ENCODE results near the gene MYCBP. TPM values are rescaled to one million over a fixed set of nuclear protein-coding genes. Genes with fewer than 3 reads are reported as not detected.

The MYCBP gene
- total RNA-seq, 2 donors from 2014 or later, result 34.6 to 38.1 TPM

DNA sequence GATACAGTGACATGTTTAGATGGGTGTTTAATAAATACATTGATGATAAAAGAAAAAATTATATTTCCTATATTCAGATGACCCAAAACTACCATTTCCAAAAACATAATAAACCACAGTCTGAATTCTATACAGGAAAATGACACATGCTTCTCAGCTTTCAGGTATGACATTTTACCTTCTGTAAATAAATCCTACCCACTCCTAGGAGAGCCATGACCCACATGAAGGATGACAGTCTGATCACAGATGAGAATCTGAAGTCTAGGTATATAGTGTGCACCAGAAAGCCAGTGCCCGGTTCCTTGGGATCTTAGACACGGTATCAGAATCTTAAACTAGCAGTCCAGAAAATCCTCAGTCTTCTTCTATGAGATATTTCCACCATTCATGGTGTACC lies 11.9 kb upstream of the MYCBP start:
- H3K4me3 Mint-ChIP-seq, result no peak overlapping the region
- no peaks in the 10 kb centered on the region for H3K27me3 ChIP-seq (ENCODE audit: control insufficient read depth, insufficient read depth, low read length, poor library complexity, severe bottlenecking)
- H3K27ac ChIP-seq (ENCODE audit: low read depth, low read length), result no peak overlapping the region
- no peaks in the 10 kb centered on the region for H3K9me3 Mint-ChIP-seq
- DNase-seq, result no peak
- no peaks in the 10 kb centered on the region for H3K9me3 ChIP-seq (ENCODE audit: control insufficient read depth, low read length)
- no peak overlapping the region for H3K4me3 ChIP-seq (ENCODE audit: low read length)
- no peaks in the 10 kb centered on the region for H3K36me3 ChIP-seq (ENCODE audit: control insufficient read depth, insufficient read depth, low read length)
- no peak overlapping the region for H3K9ac ChIP-seq (ENCODE audit: extremely low read depth, low read length, poor library complexity, severe bottlenecking)
- WGBS, 2 experiments (ENCODE audit: insufficient coverage in 1 of 2, insufficient read length in 1 of 2), result 76 to 95% methylated on average over 2 of the region's 2 CpGs
- TF ChIP-seq, protein P1, sequence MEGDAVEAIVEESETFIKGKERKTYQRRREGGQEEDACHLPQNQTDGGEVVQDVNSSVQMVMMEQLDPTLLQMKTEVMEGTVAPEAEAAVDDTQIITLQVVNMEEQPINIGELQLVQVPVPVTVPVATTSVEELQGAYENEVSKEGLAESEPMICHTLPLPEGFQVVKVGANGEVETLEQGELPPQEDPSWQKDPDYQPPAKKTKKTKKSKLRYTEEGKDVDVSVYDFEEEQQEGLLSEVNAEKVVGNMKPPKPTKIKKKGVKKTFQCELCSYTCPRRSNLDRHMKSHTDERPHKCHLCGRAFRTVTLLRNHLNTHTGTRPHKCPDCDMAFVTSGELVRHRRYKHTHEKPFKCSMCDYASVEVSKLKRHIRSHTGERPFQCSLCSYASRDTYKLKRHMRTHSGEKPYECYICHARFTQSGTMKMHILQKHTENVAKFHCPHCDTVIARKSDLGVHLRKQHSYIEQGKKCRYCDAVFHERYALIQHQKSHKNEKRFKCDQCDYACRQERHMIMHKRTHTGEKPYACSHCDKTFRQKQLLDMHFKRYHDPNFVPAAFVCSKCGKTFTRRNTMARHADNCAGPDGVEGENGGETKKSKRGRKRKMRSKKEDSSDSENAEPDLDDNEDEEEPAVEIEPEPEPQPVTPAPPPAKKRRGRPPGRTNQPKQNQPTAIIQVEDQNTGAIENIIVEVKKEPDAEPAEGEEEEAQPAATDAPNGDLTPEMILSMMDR (conservative IDR thresholded peaks at IDR 0.05), result no peak
- H3K36me3 Mint-ChIP-seq (ENCODE audit: low read depth), result no peaks in the 10 kb centered on the region
- no peaks in the 10 kb centered on the region for H3K4me1 Mint-ChIP-seq
- peaks cover 2% of the 10 kb centered on the region for H3K27me3 Mint-ChIP-seq (ENCODE audit: insufficient read depth)
- no peak overlapping the region for H3K27ac Mint-ChIP-seq
- H3K4me1 ChIP-seq (ENCODE audit: control insufficient read depth, insufficient read depth, low read length), result no peaks in the 10 kb centered on the region

DNA sequence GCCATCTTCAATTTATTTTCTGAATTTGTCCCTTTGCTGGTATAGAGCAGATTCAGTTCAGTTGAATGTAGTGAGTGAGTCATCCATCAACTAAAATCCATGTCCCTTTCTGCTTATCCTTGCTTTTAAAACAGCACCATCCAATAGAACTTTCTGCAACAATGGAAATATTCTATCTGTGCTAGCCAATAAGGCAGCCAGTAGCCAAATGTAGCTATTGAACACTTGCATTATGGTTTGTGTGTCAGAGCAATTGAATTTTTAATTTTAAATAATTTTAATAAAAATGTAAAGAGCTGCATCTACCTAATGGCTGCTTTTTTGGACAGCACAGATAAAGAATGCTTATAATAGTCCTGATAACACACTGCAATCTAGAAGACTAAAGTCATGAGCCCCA lies 8.3 kb upstream of the MYCBP start, which contains the start of gene GJA9:
GJA9 (minus strand) TSS at position 101 of the 400 bp plus-strand sequence. CDS start 5,489 bp downstream, outside the sequence.
- H3K4me1 Mint-ChIP-seq, result no peaks in the 10 kb centered on the region
- no peaks in the 10 kb centered on the region for H3K9me3 ChIP-seq (ENCODE audit: control insufficient read depth, low read length)
- no peaks in the 10 kb centered on the region for H3K36me3 ChIP-seq (ENCODE audit: control insufficient read depth, insufficient read depth, low read length)
- no peak within 1 kb of the TSS for H3K27ac Mint-ChIP-seq
- H3K9me3 Mint-ChIP-seq, result no peaks in the 10 kb centered on the region
- no peaks in the 10 kb centered on the region for H3K4me1 ChIP-seq (ENCODE audit: control insufficient read depth, insufficient read depth, low read length)
- no peaks in the 10 kb centered on the region for H3K36me3 Mint-ChIP-seq (ENCODE audit: low read depth)
- H3K9ac ChIP-seq (ENCODE audit: extremely low read depth, low read length, poor library complexity, severe bottlenecking), result no peak within 1 kb of the TSS
- peaks cover 2% of the 10 kb centered on the region for H3K27me3 Mint-ChIP-seq (ENCODE audit: insufficient read depth)
- TF ChIP-seq, protein P1 (conservative IDR thresholded peaks at IDR 0.05), result no peak
- H3K27ac ChIP-seq (ENCODE audit: low read depth, low read length), result no peak within 1 kb of the TSS
- H3K27me3 ChIP-seq (ENCODE audit: control insufficient read depth, insufficient read depth, low read length, poor library complexity, severe bottlenecking), result no peaks in the 10 kb centered on the region
- H3K4me3 Mint-ChIP-seq, result no peak within 1 kb of the TSS
- DNase-seq, result no peak
- no peak within 1 kb of the TSS for H3K4me3 ChIP-seq (ENCODE audit: low read length)

DNA sequence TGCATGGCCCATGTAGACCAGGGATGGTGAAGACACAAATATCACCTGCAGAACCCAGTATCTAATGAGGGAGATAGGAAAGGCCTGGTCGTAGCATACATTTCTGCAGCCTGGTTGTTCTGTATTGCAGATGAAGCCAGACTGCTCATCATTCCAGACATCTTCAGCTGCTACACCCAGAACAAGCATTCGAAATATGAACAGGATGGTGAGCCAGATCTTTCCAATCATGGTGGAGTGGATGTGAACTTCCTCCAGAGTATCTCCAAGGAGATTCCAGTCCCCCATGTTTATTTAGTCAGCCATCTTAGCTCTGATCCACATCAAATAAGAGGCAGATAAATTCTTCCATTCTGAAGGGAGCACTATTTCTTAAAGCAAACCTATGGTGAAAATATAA lies 2.7 kb upstream of the MYCBP start:
- no peak overlapping the region for H3K4me3 Mint-ChIP-seq
- Histone ChIP-seq H3K4me1 (ENCODE audit: control insufficient read depth, insufficient read depth, low read length) (no peaks in the 10 kb centered on the region), H3K9me3 (ENCODE audit: control insufficient read depth, low read length) (no peaks in the 10 kb centered on the region), H3K4me3 (ENCODE audit: low read length) (no peak overlapping the region), H3K9ac (ENCODE audit: extremely low read depth, low read length, poor library complexity, severe bottlenecking) (no peak overlapping the region), H3K36me3 (ENCODE audit: control insufficient read depth, insufficient read depth, low read length) (no peaks in the 10 kb centered on the region), H3K27ac (ENCODE audit: low read depth, low read length) (no peak overlapping the region), H3K27me3 (ENCODE audit: control insufficient read depth, insufficient read depth, low read length, poor library complexity, severe bottlenecking) (no peaks in the 10 kb centered on the region)
- TF ChIP-seq, protein P1 (conservative IDR thresholded peaks at IDR 0.05), result no peak
- no peaks in the 10 kb centered on the region for H3K27me3 Mint-ChIP-seq (ENCODE audit: insufficient read depth)
- no peak for DNase-seq
- H3K4me1 Mint-ChIP-seq, result peaks cover 17% of the 10 kb centered on the region
- H3K27ac Mint-ChIP-seq, result no peak overlapping the region
- no peaks in the 10 kb centered on the region for H3K9me3 Mint-ChIP-seq
- 83% methylated on average over 2 of the region's 2 CpGs; no CpG with 5 or more reads in 1 of the 2 experiments for WGBS, 2 experiments (ENCODE audit: insufficient coverage in 1 of 2, insufficient read length in 1 of 2)
- H3K36me3 Mint-ChIP-seq (ENCODE audit: low read depth), result peaks cover 3% of the 10 kb centered on the region
